SU-DHL-6 (cell line): ENCODE data around the gene PRR9.

Source experiments
- EZH2phosphoT487 ChIP-seq: fragments of 200-600 bp; sonication (generic), shearing (Covaris generic); conservative IDR thresholded peaks from 2 replicates; pipeline ENCODE4 v1.6.1; 2018; ENCODE audit warnings: mild to moderate bottlenecking, antibody characterized with exemption, low read length, moderate library complexity, mixed read lengths
- TF ChIP-seq, protein P1 (sequence below): fragments of 200-600 bp; sonication (generic); IDR thresholded peaks from one replicate; pipeline ENCODE4 v1.5.1; 2017; ENCODE audit warnings: antibody characterized with exemption, mild to moderate bottlenecking, low read length, moderate library complexity; ENCODE audit not compliant: insufficient read depth, poor library complexity, severe bottlenecking

DNA sequence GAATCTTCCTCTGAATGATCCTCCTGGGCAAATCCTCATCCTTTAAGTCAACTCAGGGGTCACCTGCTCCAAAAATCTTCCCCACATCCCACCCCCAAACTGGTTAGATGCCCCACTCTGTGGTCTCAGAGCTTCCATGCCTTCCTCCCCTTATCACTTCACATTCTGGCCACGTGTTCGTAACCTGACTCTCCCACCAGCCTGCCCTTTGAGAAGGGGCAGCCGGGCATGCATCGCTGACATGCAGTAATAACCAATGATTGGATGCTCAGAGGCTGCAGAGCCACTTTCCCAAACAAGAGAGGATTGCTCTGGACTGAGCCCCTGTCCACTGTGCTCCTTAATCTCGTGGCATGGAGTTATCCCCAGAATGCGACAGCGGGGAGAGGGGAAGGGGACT is 7.2 kb upstream of the PRR9 start:
- TF ChIP-seq, protein P1, sequence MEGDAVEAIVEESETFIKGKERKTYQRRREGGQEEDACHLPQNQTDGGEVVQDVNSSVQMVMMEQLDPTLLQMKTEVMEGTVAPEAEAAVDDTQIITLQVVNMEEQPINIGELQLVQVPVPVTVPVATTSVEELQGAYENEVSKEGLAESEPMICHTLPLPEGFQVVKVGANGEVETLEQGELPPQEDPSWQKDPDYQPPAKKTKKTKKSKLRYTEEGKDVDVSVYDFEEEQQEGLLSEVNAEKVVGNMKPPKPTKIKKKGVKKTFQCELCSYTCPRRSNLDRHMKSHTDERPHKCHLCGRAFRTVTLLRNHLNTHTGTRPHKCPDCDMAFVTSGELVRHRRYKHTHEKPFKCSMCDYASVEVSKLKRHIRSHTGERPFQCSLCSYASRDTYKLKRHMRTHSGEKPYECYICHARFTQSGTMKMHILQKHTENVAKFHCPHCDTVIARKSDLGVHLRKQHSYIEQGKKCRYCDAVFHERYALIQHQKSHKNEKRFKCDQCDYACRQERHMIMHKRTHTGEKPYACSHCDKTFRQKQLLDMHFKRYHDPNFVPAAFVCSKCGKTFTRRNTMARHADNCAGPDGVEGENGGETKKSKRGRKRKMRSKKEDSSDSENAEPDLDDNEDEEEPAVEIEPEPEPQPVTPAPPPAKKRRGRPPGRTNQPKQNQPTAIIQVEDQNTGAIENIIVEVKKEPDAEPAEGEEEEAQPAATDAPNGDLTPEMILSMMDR, result no peak
- no peak for TF ChIP-seq EZH2phosphoT487
